ENCODE measurements around the gene CAPN10.

Gene CAPN10

GRCh38 chr2:240563951-240564560 is 22.5 kb upstream of the CAPN10 start:
- no peak for DNase-seq

GRCh38 chr2:240564561-240565332 is 21.8 kb upstream of the CAPN10 start:
- DNase-seq, result peak in 1 of 6 experiments; percentile 23

GRCh38 chr2:240565333-240566202 is 21.0 kb upstream of the CAPN10 start:
- DNase-seq, result peak; percentile 74 to 85 (median 83)

DNA sequence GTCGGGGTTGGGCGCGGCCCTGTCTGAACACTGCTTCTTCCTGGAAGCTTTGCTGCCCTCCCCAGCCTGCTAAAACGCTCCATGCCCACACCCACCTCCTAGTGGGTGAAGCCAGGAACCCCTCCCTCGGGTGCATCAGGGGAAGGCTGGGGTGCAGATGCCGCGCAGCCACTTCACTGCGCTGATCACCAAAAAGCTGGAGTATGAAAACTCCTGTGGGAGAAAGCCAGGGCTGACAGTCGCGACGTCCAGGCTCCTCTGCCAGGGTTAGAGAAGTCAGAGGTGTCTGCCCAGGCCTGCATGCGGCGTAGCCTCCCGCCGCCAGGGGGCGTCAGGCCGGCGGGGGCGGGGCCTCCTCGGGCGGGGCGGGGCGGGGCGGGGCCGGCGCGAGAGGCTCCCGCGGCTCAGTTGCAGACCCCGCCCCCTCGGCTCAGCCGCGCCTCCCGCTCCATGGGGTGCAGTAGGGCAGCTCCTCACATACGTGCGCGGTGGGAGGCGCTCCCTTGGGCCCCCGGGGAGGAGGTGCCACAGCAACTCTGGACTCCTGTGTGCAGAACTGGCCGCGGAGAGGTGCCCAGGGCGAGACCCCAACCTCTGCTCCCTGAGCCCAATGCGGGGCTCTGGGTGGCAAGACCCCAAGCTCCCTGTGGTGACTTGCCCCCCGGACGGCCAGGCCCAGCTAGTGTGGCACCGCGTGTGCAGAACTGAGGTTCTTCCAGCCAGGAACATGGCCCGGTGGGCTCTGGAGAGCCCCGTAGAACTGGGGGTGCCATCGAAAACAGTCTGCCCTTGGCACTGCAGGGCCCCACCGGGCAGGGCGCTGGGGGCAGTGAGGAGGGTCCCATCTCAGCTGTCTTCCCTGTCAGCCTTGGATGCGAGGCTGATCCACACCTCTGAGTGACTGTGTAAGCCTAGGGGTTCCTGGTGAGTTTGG is 20.1 kb upstream of the CAPN10 start:
- DNase-seq, result peak; percentile 86 to 96 (median 91)

- peak in 5 of 6 experiments; percentile 24 to 60 (median 41) for DNase-seq
Measured at GRCh38 chr2:240567137-240567871, 19.2 kb upstream of the CAPN10 start.

DNA sequence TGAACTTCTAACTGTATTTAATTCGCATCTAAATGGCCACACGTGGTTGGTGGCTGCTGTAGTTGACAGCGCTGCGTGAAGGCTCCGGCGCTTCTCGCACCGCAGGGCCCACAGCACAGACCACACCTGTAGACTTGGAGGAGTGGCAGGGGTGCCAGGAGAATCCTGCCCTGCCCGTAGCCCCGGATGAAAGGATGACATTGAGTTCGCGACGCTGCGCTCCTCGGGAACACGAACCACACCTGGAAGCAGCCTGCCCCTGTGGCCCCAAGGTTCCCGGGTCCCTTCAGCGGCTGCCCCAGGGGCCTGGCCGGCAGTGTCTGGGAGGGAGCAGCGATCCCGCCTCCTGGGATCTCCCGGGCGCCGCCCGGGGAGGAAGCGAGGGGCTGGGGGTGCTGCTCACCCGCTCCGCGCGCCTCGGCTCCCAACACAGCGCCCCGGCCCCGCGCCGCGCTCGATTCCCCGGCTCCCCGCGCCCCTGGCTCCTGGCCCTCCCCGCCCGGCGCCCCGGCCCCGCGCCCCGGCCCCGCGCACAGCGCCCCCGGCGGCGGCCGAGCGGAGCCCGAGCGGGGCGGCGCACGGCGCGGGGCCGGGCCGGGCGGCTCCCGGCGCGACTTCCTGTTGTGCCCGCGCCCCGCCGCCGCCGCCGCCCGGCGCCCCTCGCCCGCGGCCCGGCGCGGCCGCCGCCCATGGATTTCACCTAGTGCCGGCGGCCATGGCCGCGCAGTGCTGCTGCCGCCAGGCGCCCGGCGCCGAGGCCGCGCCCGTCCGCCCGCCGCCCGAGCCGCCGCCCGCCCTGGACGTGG is 18.5 kb upstream of the CAPN10 start, which contains the start of gene RNPEPL1:
TSS of gene RNPEPL1 (plus strand) at position 613 of the 806 bp plus-strand sequence. CDS start at position 716, 103 bp downstream.
- DNase-seq, result peak; percentile 37 to 69 (median 51)

DNA sequence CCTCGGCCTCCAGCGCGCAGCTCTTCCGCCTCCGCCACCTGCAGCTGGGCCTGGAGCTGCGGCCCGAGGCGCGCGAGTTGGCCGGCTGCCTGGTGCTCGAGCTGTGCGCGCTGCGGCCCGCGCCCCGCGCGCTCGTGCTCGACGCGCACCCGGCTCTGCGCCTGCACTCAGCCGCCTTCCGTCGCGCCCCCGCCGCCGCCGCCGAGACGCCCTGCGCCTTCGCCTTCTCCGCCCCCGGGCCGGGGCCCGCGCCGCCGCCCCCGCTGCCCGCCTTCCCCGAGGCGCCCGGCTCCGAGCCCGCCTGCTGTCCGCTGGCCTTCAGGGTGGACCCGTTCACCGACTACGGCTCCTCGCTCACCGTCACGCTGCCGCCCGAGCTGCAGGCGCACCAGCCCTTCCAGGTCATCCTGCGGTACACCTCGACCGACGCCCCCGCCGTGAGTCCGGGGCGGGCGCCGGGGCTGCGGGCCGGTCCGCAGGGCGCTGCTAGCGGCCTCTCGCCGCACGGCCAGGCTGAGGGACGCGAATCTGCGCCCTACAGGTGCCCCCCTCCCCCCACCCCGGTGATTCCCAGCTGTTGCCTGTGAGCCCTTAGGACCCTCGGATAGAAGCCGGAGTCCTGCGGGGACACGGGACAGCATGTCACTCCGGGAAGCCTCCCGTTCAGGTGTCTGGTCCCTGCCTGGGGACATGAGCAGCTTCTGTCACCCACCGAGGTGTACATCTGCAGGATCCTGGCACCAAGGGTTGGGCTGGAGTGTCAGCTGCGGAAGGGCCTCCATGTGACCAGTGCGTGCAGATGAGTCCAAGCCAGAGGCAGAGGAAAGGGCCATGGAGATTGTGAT is 17.6 kb upstream of the CAPN10 start:
- peak; percentile 50 to 76 (median 58) for DNase-seq

GRCh38 chr2:240569523-240569997 is 17.0 kb upstream of the CAPN10 start:
- no peak for DNase-seq

DNA sequence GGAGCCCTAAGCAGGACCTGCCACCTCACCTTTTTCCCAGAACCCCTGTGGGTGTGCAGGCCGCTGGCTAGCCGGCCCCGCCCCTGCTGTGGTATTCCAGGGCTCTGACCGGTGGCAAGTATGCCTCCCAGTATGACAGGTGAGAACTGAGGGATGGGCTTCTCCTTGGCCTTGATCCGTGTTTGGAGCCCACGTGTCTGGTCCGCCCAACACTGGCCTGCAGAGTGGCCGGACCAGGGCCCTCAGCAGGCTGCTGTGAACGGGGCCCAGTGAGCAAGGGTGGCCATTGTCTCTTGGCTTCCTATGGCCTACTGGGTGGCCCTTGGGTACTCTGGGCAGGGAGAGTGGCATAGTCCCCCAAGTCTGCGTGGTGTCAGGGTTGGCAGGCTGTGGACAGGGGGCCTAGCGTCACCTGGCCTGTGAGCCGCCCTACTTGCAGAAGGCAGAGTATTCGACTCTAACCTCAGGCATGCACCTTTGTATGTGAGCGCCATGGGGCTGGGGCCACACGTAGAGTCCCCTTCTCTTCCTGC is 16.5 kb upstream of the CAPN10 start:
- no peak for DNase-seq

GRCh38 chr2:240570531-240571313 is 15.8 kb upstream of the CAPN10 start:
- no peak for DNase-seq

- DNase-seq, result no peak
Measured at GRCh38 chr2:240571314-240571973, 15.1 kb upstream of the CAPN10 start.

DNA sequence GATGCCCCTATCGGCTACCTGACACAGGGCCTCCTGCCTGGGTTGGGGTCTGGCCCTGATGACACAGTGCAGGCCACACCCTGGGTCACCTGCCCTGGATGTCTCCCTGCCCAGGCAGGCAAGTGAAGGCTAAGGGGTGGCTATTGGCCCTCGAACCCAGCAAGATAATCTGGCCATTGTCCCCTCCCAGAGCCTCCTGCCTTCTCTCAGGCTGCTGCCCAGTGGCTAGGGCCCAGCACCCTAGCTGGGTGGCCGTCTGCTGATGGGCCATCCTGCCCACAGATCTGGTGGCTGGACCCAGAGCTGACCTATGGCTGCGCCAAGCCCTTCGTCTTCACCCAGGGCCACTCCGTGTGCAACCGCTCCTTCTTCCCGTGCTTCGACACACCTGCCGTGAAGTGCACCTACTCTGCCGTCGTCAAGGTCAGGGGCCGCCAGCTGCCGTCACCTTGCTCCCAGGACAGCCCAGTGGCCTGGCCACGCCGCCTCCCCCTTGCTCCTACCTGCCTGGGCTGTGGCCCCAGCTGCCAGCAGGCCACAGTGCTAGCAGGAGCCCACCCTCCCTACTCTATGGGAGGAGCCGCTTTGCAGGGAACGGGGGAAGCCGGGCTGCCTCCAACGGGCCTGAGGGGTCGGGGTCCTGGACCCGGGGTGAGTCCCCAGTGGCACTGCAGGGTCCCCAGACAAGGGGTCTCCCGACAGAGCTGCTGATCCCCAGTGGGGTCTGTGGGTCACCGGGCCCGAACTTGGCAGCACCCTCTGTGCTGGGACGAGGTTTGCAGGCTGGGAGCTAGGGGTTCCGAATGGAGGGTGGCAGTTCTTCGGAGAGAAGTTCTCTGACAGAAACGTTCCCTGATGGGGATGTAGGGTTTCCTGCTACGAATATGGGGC is 14.1 kb upstream of the CAPN10 start:
- DNase-seq, result no peak

GRCh38 chr2:240573071-240573515 is 13.4 kb upstream of the CAPN10 start:
- no peak for DNase-seq

- no peak for DNase-seq
Measured at GRCh38 chr2:240573516-240574385, 12.8 kb upstream of the CAPN10 start.

GRCh38 chr2:240574386-240575100 is 12.0 kb upstream of the CAPN10 start:
- DNase-seq, result no peak

Data from stimulated activated naive CD4-positive, alpha-beta T cell (primary cell).